Uterus (tissue), 4 donors: Measurements from ENCODE around the gene SEC14L1. TPM values are rescaled to one million over a fixed set of nuclear protein-coding genes. Genes with fewer than 3 reads are reported as not detected.

Experiments used
- DNase-seq, 2 donors: peaks; one replicate each; pipeline ENCODE4 v3.0.0-alpha.2; 2019 to 2020
- H3K27ac ChIP-seq, 2 donors: fragments of 200-600 bp; sonication (generic); 1 replicate in 1 of 2; 2 replicates in 1 of 2; pipeline ENCODE4 v1.5.1; 2016 to 2018
- H3K27me3 ChIP-seq, 2 donors: fragments of 200-600 bp; sonication (generic); one replicate each; pipeline ENCODE4 v1.5.1; 2018 to 2019; ENCODE audit warnings: control low read depth in 1 of 2
- H3K36me3 ChIP-seq, 2 donors: fragments of 200-600 bp; sonication (generic); one replicate each; pipeline ENCODE4 v1.5.1; 2019; ENCODE audit warnings: control low read depth in 1 of 2
- H3K4me1 ChIP-seq, 2 donors: fragments of 200-600 bp; sonication (generic); one replicate each; pipeline ENCODE4 v1.5.1; 2018 to 2019; ENCODE audit warnings: control low read depth in 1 of 2
- H3K4me3 ChIP-seq, 2 donors: fragments of 200-600 bp; sonication (generic); 1 replicate in 1 of 2; 2 replicates in 1 of 2; pipeline ENCODE4 v1.5.1; 2018 to 2019; ENCODE audit warnings: mild to moderate bottlenecking in 1 of 2
- H3K9me3 ChIP-seq, 2 donors: fragments of 200-600 bp; sonication (generic); one replicate each; pipeline ENCODE4 v1.5.1; 2019; ENCODE audit warnings: control low read depth in 1 of 2
- CTCF ChIP-seq, 4 experiments: fragments of 200-600 bp in 2 of 4; fragments of 450-650 bp in 2 of 4; sonication (generic) in 2 of 4; IDR thresholded peaks; one replicate each; pipeline ENCODE4 v1.5.1; 2016 to 2019; ENCODE audit warnings: antibody characterized with exemption in 4 of 4, mild to moderate bottlenecking in 2 of 4, moderate library complexity in 1 of 4
- POLR2A ChIP-seq, 2 donors: fragments of 450-650 bp; IDR thresholded peaks; one replicate each; pipeline ENCODE4 v1.6.1; 2016; ENCODE audit warnings: antibody characterized with exemption in 2 of 2, mild to moderate bottlenecking in 1 of 2, moderate library complexity in 1 of 2
- intact Hi-C: fragments of 100-400 bp; cut with DNase I; formaldehyde crosslinking; loops from one replicate; pipeline ENCODE4 v1.15.1; 2023; ENCODE audit warnings: low total_unique reads
- total RNA-seq, 4 donors: library from RNA; depleted of rRNA in 3 of 4; stranded (reverse); fragments of >200 nt in 3 of 4; gene quantifications; one replicate each; pipeline versions ENCODE4 v1.1.0 to v1.2.4, GENCODE V29; 2014 to 2023
- donor health status: DM: yes; HTN: yes; CAD: no.

The SEC14L1 gene
- total RNA-seq, 4 donors from 2014 or later = 38.2 to 128 (median 42.6) TPM

- Histone ChIP-seq H3K4me3 (peak overlapping the region; percentile 40 to 41), H3K36me3 (no peaks in the 10 kb centered on the region), H3K27ac (peak overlapping the region; percentile 21 to 58), H3K4me1 (peaks cover 0 to 6% of the 10 kb centered on the region in 2 donors), H3K27me3 (no peaks in the 10 kb centered on the region), H3K9me3 (no peaks in the 10 kb centered on the region)
- DNase-seq = no peak
- intact Hi-C loops = loop anchor here (2.0 to 5.0 kb wide), 2 partner anchors 158 to 379 kb away; partner anchors contain the start of gene MGAT5B
- no peak for TF ChIP-seq CTCF (IDR thresholded peaks at IDR 0.05)
- peak in 1 of 2 donors; percentile 6 for TF ChIP-seq POLR2A (IDR thresholded peaks at IDR 0.05)
Measured at GRCh38 chr17:77246110-77247047, 105.6 kb downstream of the SEC14L1 start.

- TF ChIP-seq CTCF (IDR thresholded peaks at IDR 0.05) (peak; percentile 99 to 100 (median 99)), POLR2A (IDR thresholded peaks at IDR 0.05) (peak in 1 of 2 donors; percentile 4)
- intact Hi-C loops = loop anchor here (2.0 to 5.0 kb wide), 2 partner anchors 158 to 380 kb away; partner anchors contain the start of gene MGAT5B
- no peaks in the 10 kb centered on the region for H3K9me3 ChIP-seq
- H3K4me1 ChIP-seq = peaks cover 0 to 6% of the 10 kb centered on the region in 2 donors
- DNase-seq = peak; percentile 75 to 83
- no peaks in the 10 kb centered on the region for H3K27me3 ChIP-seq
- H3K4me3 ChIP-seq = peak overlapping the region; percentile 40 to 41
- H3K27ac ChIP-seq = peak overlapping the region; percentile 21 to 58
- H3K36me3 ChIP-seq = no peaks in the 10 kb centered on the region
Measured at GRCh38 chr17:77247048-77247541, 106.3 kb downstream of the SEC14L1 start.

GRCh38 chr17:77247609-77248008, 106.8 kb downstream of the SEC14L1 start:
- DNase-seq = no peak
- H3K27ac ChIP-seq = no peak overlapping the region
- H3K9me3 ChIP-seq = no peaks in the 10 kb centered on the region
- no peak overlapping the region for H3K4me3 ChIP-seq
- H3K27me3 ChIP-seq = no peaks in the 10 kb centered on the region
- H3K36me3 ChIP-seq = no peaks in the 10 kb centered on the region
- TF ChIP-seq CTCF (IDR thresholded peaks at IDR 0.05) = no peak
- intact Hi-C loops = loop anchor here (2.0 to 5.0 kb wide), 2 partner anchors 159 to 380 kb away; partner anchors contain the start of gene MGAT5B
- H3K4me1 ChIP-seq = peaks cover 0 to 6% of the 10 kb centered on the region in 2 donors

- DNase-seq = no peak
- Histone ChIP-seq H3K27me3 (no peaks in the 10 kb centered on the region), H3K4me1 (peaks cover 0 to 6% of the 10 kb centered on the region in 2 donors), H3K4me3 (no peak overlapping the region), H3K9me3 (no peaks in the 10 kb centered on the region), H3K27ac (no peak overlapping the region), H3K36me3 (no peaks in the 10 kb centered on the region)
- no peak for TF ChIP-seq POLR2A (IDR thresholded peaks at IDR 0.05)
- TF ChIP-seq CTCF (IDR thresholded peaks at IDR 0.05) = no peak
- intact Hi-C loops = loop anchor here (5.0 kb wide), 1 partner anchor 381 kb away; the partner anchor contains the start of gene MGAT5B
Measured at GRCh38 chr17:77248216-77249114, 107.7 kb downstream of the SEC14L1 start.
